GM12878 (cell line): ENCODE results near the gene LYZL1. TPM values are rescaled to one million over a fixed set of nuclear protein-coding genes. Genes with fewer than 3 reads are reported as not detected.

ENCODE experiments used
- ATAC-seq: fragments of 200-7000 bp; cut with Tn5 transposase; 3 replicates; pipeline ENCODE4 v1.9.1; 2020; ENCODE audit warnings: mild to moderate bottlenecking, moderate library complexity
- BruUV-seq: library from RNA; stranded (reverse); fragments of 400-500 nt; replicated peaks from 2 replicates; lab custom pipeline; 2021; lab: Mats Ljungman, UMichigan
- CTCF ChIA-PET: fragments of 300-600 bp; sonication (Branson Sonifier 250); formaldehyde crosslinking; extraction: SDS; loops from one replicate; lab custom pipeline; 2021; ENCODE audit warnings: inconsistent platforms; lab: Yijun Ruan, JAX
- POLR2A ChIA-PET: fragments of 350-600 bp; formaldehyde crosslinking; extraction: SDS; loops from one replicate; lab custom pipeline; 2021; ENCODE audit warnings: inconsistent platforms; lab: Charles Lee
- RAD21 ChIA-PET: fragments of 300-600 bp; sonication (Branson Sonifier 250); formaldehyde crosslinking; loops from one replicate; lab custom pipeline; 2023; ENCODE audit warnings: antibody characterized with exemption; ENCODE audit not compliant: unreplicated experiment; lab: Charles Lee
- SMC1A ChIA-PET: fragments of 300-600 bp; sonication (Branson Sonifier 250); formaldehyde crosslinking; loops from one replicate; lab custom pipeline; 2023; ENCODE audit not compliant: unreplicated experiment, uncharacterized antibody; lab: Charles Lee
- DNase-seq: peaks from one replicate; pipeline ENCODE4 v3.0.0-alpha.2; 2011; ENCODE audit warnings: low read depth, low spot score
- FAIRE-seq: peaks from 3 replicates; lab custom pipeline; 2011; peaks lifted over from hg19 to GRCh38; lab: Jason Lieb, UNC
- H2AFZ ChIP-seq: 2 replicates; pipeline ENCODE4 v1.6.0; 2011; ENCODE audit warnings: low read depth, low read length, control low read depth; ENCODE audit not compliant: control insufficient read depth
- H3K27ac ChIP-seq: 2 replicates; pipeline ENCODE4 v1.5.1; 2011; ENCODE audit warnings: control low read depth; ENCODE audit not compliant: control insufficient read depth, insufficient read depth
- H3K27me3 ChIP-seq, 2 experiments: replicated peaks in 1 of 2; 2 replicates each; pipeline versions ENCODE4 v1.6.0 to v1.6.1; 2011; ENCODE audit warnings: low read length in 1 of 2; ENCODE audit not compliant: control insufficient read depth in 2 of 2, insufficient read depth in 2 of 2
- H3K36me3 ChIP-seq, 2 experiments: 2 replicates each; pipeline ENCODE4 v1.5.1; 2011; ENCODE audit warnings: low read length in 1 of 2; ENCODE audit not compliant: control insufficient read depth in 2 of 2, insufficient read depth in 2 of 2
- H3K4me1 ChIP-seq: 2 replicates; pipeline ENCODE4 v1.6.1; 2011; ENCODE audit warnings: mild to moderate bottlenecking, low read length, moderate library complexity, mixed read lengths; ENCODE audit not compliant: control insufficient read depth, insufficient read depth
- H3K4me2 ChIP-seq: 2 replicates; pipeline ENCODE4 v1.6.0; 2011; ENCODE audit warnings: control low read depth; ENCODE audit not compliant: control insufficient read depth, insufficient read depth
- H3K4me3 ChIP-seq: fragments of 200-600 bp; sonication (generic); 2 replicates; pipeline ENCODE4 v1.5.1; 2016
- H3K79me2 ChIP-seq: 2 replicates; pipeline ENCODE4 v1.6.0; 2011; ENCODE audit warnings: low read length; ENCODE audit not compliant: control insufficient read depth, insufficient read depth
- H3K9ac ChIP-seq: 2 replicates; pipeline ENCODE4 v1.8.0; 2011; ENCODE audit warnings: low read length, control low read depth, mixed read lengths; ENCODE audit not compliant: control insufficient read depth, insufficient read depth
- H3K9me3 ChIP-seq: replicated peaks from 3 replicates; pipeline ENCODE4 v1.5.1; 2011; ENCODE audit warnings: mild to moderate bottlenecking, low read length; ENCODE audit not compliant: control insufficient read depth, insufficient read depth
- H4K20me1 ChIP-seq: 2 replicates; pipeline ENCODE4 v1.6.0; 2011; ENCODE audit not compliant: control insufficient read depth, insufficient read depth
- ATF3 ChIP-seq: IDR thresholded peaks from 2 replicates; pipeline ENCODE4 v1.6.1; 2011; ENCODE audit warnings: low read depth, mild to moderate bottlenecking, low read length, moderate library complexity, borderline replicate concordance; ENCODE audit errors: extremely low read depth
- CBFB ChIP-seq: IDR thresholded peaks from 2 replicates; pipeline ENCODE4 v1.6.1; 2016; ENCODE audit warnings: antibody characterized with exemption, low read depth
- CEBPB ChIP-seq, 2 experiments: fragments of 150-350 bp in 1 of 2; IDR thresholded peaks; 2 replicates each; pipeline ENCODE4 v1.6.1; 2012 to 2014; ENCODE audit warnings: low read depth in 2 of 2, low read length in 2 of 2, borderline replicate concordance in 1 of 2, inconsistent platforms in 1 of 2
- ESRRA ChIP-seq: IDR thresholded peaks from 2 replicates; pipeline ENCODE4 v1.6.1; 2012; ENCODE audit warnings: mild to moderate bottlenecking, low read length, improper control_type of control experiment
- FOXM1 ChIP-seq: IDR thresholded peaks from 2 replicates; pipeline ENCODE4 v1.6.1; 2012; ENCODE audit warnings: low read depth, mild to moderate bottlenecking, inconsistent platforms, low read length, moderate library complexity
- KAT2A ChIP-seq: conservative IDR thresholded peaks from 2 replicates; pipeline ENCODE4 v1.6.1; 2011; ENCODE audit warnings: low read depth, low read length; ENCODE audit not compliant: control insufficient read depth
- MTA2 ChIP-seq: fragments of 450-650 bp; IDR thresholded peaks from 2 replicates; pipeline ENCODE4 v1.6.1; 2016; ENCODE audit warnings: low read depth, mild to moderate bottlenecking, moderate library complexity
- POLR2AphosphoS2 ChIP-seq: IDR thresholded peaks from 2 replicates; pipeline ENCODE4 v1.6.1; 2011; ENCODE audit warnings: low read depth, mild to moderate bottlenecking, low read length, improper control_type of control experiment, moderate library complexity
- POLR2AphosphoS5 ChIP-seq: IDR thresholded peaks from 2 replicates; pipeline ENCODE4 v1.6.1; 2011; ENCODE audit warnings: mild to moderate bottlenecking, low read length, inconsistent platforms
- RELA ChIP-seq: fragments of 450-650 bp; IDR thresholded peaks from 2 replicates; pipeline ENCODE4 v1.8.0; 2014; ENCODE audit warnings: borderline replicate concordance; ENCODE audit not compliant: partially characterized antibody
- SMAD5 ChIP-seq: IDR thresholded peaks from 2 replicates; pipeline ENCODE4 v1.6.1; 2016; ENCODE audit warnings: antibody characterized with exemption, low read depth
- SP1 ChIP-seq: IDR thresholded peaks from one replicate; pipeline ENCODE4 v1.6.1; 2011; ENCODE audit warnings: low read depth, low read length
- SUZ12 ChIP-seq: fragments of 200-600 bp; sonication (generic); IDR thresholded peaks from one replicate; pipeline ENCODE4 v1.6.1; 2018; ENCODE audit warnings: antibody characterized with exemption, mild to moderate bottlenecking; ENCODE audit not compliant: unreplicated experiment
- USF2 ChIP-seq: IDR thresholded peaks from 2 replicates; pipeline ENCODE4 v1.6.1; 2011; ENCODE audit warnings: low read depth, low read length, improper control_type of control experiment, borderline replicate concordance
- YBX1 ChIP-seq: fragments of 450-650 bp; IDR thresholded peaks from 2 replicates; pipeline ENCODE4 v1.6.1; 2016; ENCODE audit warnings: antibody characterized with exemption
- YY1 ChIP-seq: IDR thresholded peaks from 2 replicates; pipeline ENCODE4 v1.6.1; 2011; ENCODE audit warnings: low read depth, mild to moderate bottlenecking, low read length
- whole genome bisulfite sequencing: methylation state at CpG from one replicate; pipeline ENCODE4 v1.1.6; 2016; ENCODE audit warnings: low lambda C conversion rate; ENCODE audit not compliant: insufficient replicate concordance, insufficient coverage; ENCODE audit errors: missing lambda C conversion rate; 5-methylcytosine and 5-hydroxymethylcytosine counted together
- in situ Hi-C: fragments of 300-500 bp; cut with MboI; formaldehyde crosslinking; loops from 9 replicates; pipeline ENCODE4 v1.14.3; 2018; ENCODE audit warnings: mixed read lengths
- intact Hi-C: fragments of 100-400 bp; cut with micrococcal nuclease; formaldehyde crosslinking; loops from one replicate; pipeline ENCODE4 v1.14.2; 2022; ENCODE audit not compliant: unreplicated experiment
- polyA plus RNA-seq, 11 experiments: library from polyadenylated mRNA; depleted of rRNA in 4 of 11; unstranded in 6 of 11; stranded (reverse) in 5 of 11; fragments of >200 nt; fragmentation: Nextera tagmentation in 4 of 11; fragmentation: Illumina TruSeq in 1 of 11; extraction: Ambion mirVana in 4 of 11; extraction: Trizol in 1 of 11; gene quantifications; 1 replicate in 1 of 11; 2 replicates in 10 of 11; pipeline versions ENCODE4 v1.2.1 to v1.2.3, GENCODE V29; 2011 to 2016; ENCODE audit warnings: inconsistent platforms in 2 of 11, missing spikeins in 2 of 11, low read depth in 1 of 11
- total RNA-seq, 4 experiments: library from RNA; depleted of rRNA in 3 of 4; stranded (reverse); fragments of >200 nt in 3 of 4; fragmentation: Illumina TruSeq in 1 of 4; extraction: Trizol in 1 of 4; gene quantifications; 2 replicates each; pipeline versions ENCODE4 v1.2.1 to v1.2.3, GENCODE V29; 2013 to 2021

The LYZL1 gene
- total and polyA plus RNA-seq, 10 of the 15 experiments (the other 5 are each of a cell fraction or from before 2014, with no cell fraction given) = not detected

GRCh38 chr10:29244978-29245377, 43.9 kb upstream of the LYZL1 start:
- H3K27ac ChIP-seq = no peak overlapping the region
- in situ Hi-C loops (no loop called here), intact Hi-C loops (no loop called here)
- DNase-seq = no peak
- no peak overlapping the region for H3K4me3 ChIP-seq
- H3K4me2 ChIP-seq = no peak overlapping the region
- no peak for TF ChIP-seq ATF3
- no peak for TF ChIP-seq POLR2AphosphoS5
- no peak for TF ChIP-seq SMAD5
- TF ChIP-seq RELA = no peak
- TF ChIP-seq SP1 = no peak
- WGBS = 19% methylated on average over 6 of the region's 7 CpGs
- H3K4me1 ChIP-seq = no peaks in the 10 kb centered on the region
- H3K27me3 ChIP-seq = no peaks in the 10 kb centered on the region
- ChIA-PET POLR2A (no interaction called here), RAD21 (no interaction called here), SMC1A (no interaction called here), CTCF (no interaction called here)
- no peak overlapping the region for H2AFZ ChIP-seq
- H4K20me1 ChIP-seq = no peaks in the 10 kb centered on the region
- H3K79me2 ChIP-seq = no peaks in the 10 kb centered on the region
- FAIRE-seq = no peak
- no peak overlapping the region for H3K9ac ChIP-seq
- BruUV-seq = no TSS peak
- ATAC-seq = no peak
- no peaks in the 10 kb centered on the region for H3K9me3 ChIP-seq
- H3K36me3 ChIP-seq = no peaks in the 10 kb centered on the region

GRCh38 chr10:29245476-29245875, 43.4 kb upstream of the LYZL1 start:
- no TSS peak for BruUV-seq
- Histone ChIP-seq H3K36me3 (no peaks in the 10 kb centered on the region), H3K4me2 (no peak overlapping the region), H3K4me1 (no peaks in the 10 kb centered on the region), H4K20me1 (no peaks in the 10 kb centered on the region), H3K4me3 (no peak overlapping the region), H3K79me2 (no peaks in the 10 kb centered on the region), H2AFZ (no peak overlapping the region), H3K27ac (no peak overlapping the region), H3K9me3 (no peaks in the 10 kb centered on the region), H3K9ac (no peak overlapping the region), H3K27me3 (no peaks in the 10 kb centered on the region)
- ATAC-seq (no peak), DNase-seq (no peak), FAIRE-seq (no peak)
- in situ Hi-C loops = no loop called here
- ChIA-PET SMC1A (no interaction called here), CTCF (no interaction called here), RAD21 (no interaction called here), POLR2A (no interaction called here)
- WGBS = 77% methylated on average over 11 of the region's 11 CpGs
- intact Hi-C loops = no loop called here
- TF ChIP-seq CBFB = no peak
- TF ChIP-seq SUZ12 = no peak
- TF ChIP-seq CEBPB (IDR thresholded peaks at IDR 0.05; ENCODE audit: borderline replicate concordance in 1 of 2, low read depth in 2 of 2, low read length in 2 of 2) = no peak
- no peak for TF ChIP-seq KAT2A
- no peak for TF ChIP-seq POLR2AphosphoS2
- no peak for TF ChIP-seq USF2
- TF ChIP-seq YBX1 = no peak
- no peak for TF ChIP-seq YY1
- no peak for TF ChIP-seq ESRRA
- TF ChIP-seq MTA2 = no peak
- no peak for TF ChIP-seq FOXM1
